Measurements from ENCODE around the gene SMIM27. TPM values are rescaled to one million over a fixed set of nuclear protein-coding genes. Genes with fewer than 3 reads are reported as not detected.

SMIM27 gene
- total and polyA plus RNA-seq, 2 of the 13 experiments (the other 11 are each of a cell fraction or from before 2014, with no cell fraction given) = 17.9 to 19.0 TPM

DNA sequence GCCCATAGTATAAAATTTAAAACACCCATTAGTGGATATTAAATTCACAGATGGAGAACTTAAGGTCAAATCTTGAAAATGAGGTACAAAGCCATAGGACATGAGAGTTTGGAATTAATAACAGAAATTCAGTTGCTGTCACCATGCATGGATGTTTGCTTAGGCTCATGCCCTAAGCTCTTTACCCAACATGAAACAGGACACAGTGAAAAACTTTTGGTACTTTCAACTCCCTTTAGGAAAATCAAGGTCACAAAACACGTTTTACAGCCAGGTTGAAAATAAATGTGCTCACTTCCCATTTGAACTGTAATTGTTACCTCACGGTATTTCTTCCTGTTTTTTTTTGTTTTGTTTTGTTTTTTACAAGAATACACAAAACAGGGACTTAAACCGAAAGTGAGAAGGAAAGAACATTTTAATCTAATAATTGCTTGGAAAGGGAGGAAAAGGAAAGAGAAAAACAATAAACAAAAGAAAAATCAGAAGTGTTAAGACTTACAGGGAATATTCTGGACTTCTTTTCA lies 6.3 kb downstream of the SMIM27 start (continued):
- TF ChIP-seq FOXM1 (CRISPR knock-in tag; IDR thresholded peaks at IDR 0.05) (no peak), MAFK (conservative IDR thresholded peaks at IDR 0.05 in 1 of 2, IDR thresholded peaks at IDR 0.05 in 1 of 2; ENCODE audit: low read length in 2 of 2) (no peak), FOXP4 (CRISPR knock-in tag; IDR thresholded peaks at IDR 0.05) (no peak), ZNF546 (CRISPR knock-in tag; conservative IDR thresholded peaks at IDR 0.05) (no peak), NFIB (CRISPR knock-in tag; IDR thresholded peaks at IDR 0.05; ENCODE audit: borderline replicate concordance) (no peak), SUZ12 (IDR thresholded peaks at IDR 0.05; ENCODE audit: low read depth, low read length) (no peak), SAP130 (CRISPR knock-in tag; IDR thresholded peaks at IDR 0.05; ENCODE audit: low read depth) (peak; percentile 42; the same call in 1 of the 2 replicates), ZNF235 (CRISPR knock-in tag; IDR thresholded peaks at IDR 0.05; ENCODE audit: borderline replicate concordance) (no peak), HNRNPLL (IDR thresholded peaks at IDR 0.05; ENCODE audit: low read depth, low read length, poor library complexity, severe bottlenecking) (no peak), HOXA7 (CRISPR knock-in tag; IDR thresholded peaks at IDR 0.05) (no peak), PRDM10 (CRISPR knock-in tag; IDR thresholded peaks at IDR 0.05; ENCODE audit: low read depth) (no peak), JARID2 (CRISPR knock-in tag; IDR thresholded peaks at IDR 0.05; ENCODE audit: insufficient replicate concordance) (no peak), ZKSCAN5 (CRISPR knock-in tag; IDR thresholded peaks at IDR 0.05) (peak; percentile 88; the same call in 1 of the 2 replicates), ZBTB2 (CRISPR knock-in tag; IDR thresholded peaks at IDR 0.05; ENCODE audit: low read depth) (no peak)

Measured in HepG2 (cell line).